22Rv1 (cell line): ENCODE results near the gene IRF7.

ENCODE experiments used
- ZFX ChIP-seq: fragments of 450-650 bp; IDR thresholded peaks from 2 replicates; pipeline ENCODE4 v1.6.1; 2017; ENCODE audit warnings: antibody characterized with exemption, borderline replicate concordance
- TF ChIP-seq, protein P1 (sequence below): fragments of 450-650 bp; IDR thresholded peaks from 2 replicates; pipeline ENCODE4 v1.5.1; 2017; ENCODE audit warnings: mild to moderate bottlenecking

DNA sequence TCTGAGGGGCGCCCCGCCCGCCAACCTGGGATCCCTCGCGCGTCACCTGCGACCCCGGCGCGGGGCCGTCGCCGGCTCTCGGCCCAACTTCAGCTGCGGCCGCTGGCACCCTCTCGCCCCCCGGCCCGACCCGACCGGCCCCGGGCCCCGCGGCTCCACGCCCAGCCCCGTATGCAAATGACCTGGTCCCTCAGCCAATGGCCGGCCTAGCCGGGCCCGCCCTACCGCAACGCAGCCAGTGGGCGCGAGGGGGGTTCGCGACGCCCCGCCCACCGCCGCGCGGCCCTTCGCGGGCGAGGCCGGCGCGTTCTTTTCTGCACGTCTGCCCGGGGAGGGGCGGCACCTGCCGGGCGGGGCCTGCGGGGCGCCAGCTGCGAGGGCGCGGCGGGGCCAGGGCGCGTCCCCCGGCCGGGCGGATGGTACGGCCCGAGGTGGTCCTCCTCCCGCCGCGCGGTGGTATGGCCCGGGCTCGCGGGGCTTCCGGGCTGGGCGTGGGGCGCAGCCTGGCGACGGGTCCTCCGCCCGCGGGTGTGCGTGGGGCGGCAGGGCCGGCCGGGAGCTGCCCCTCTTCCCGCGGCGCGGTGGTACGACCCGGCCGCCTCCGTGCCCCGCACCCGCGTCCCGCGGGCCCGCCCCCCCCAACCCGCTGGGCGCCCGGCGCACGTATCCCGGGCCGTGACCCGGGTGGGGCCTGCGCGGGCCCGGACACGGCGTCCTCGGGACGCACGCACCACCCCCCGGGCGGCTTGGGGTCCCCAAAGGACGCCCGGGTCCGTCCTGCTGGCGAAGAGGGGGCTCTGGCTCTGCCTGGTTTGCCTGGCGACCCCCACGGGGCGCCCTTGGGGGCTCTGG is 47.2 kb downstream of the IRF7 start:
- TF ChIP-seq, protein P1, sequence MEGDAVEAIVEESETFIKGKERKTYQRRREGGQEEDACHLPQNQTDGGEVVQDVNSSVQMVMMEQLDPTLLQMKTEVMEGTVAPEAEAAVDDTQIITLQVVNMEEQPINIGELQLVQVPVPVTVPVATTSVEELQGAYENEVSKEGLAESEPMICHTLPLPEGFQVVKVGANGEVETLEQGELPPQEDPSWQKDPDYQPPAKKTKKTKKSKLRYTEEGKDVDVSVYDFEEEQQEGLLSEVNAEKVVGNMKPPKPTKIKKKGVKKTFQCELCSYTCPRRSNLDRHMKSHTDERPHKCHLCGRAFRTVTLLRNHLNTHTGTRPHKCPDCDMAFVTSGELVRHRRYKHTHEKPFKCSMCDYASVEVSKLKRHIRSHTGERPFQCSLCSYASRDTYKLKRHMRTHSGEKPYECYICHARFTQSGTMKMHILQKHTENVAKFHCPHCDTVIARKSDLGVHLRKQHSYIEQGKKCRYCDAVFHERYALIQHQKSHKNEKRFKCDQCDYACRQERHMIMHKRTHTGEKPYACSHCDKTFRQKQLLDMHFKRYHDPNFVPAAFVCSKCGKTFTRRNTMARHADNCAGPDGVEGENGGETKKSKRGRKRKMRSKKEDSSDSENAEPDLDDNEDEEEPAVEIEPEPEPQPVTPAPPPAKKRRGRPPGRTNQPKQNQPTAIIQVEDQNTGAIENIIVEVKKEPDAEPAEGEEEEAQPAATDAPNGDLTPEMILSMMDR: no peak
- TF ChIP-seq ZFX: no peak
